Measurements from ENCODE around the gene PDE4D.
"Not testable (repeated sequence)": the region's sequence is repeated elsewhere in the genome, so short reads cannot be mapped to it uniquely, and the experiment has no call there.

Gene PDE4D

GRCh38 chr5:59575648-59576445 lies 317.7 kb downstream of the PDE4D start:
- DNase-seq = no peak

GRCh38 chr5:59573509-59573908 lies 320.0 kb downstream of the PDE4D start:
- not testable (repeated sequence) for DNase-seq

- no peak for DNase-seq
Observed at GRCh38 chr5:59571067-59571466, 322.5 kb downstream of the PDE4D start.

GRCh38 chr5:59569608-59570334 lies 323.8 kb downstream of the PDE4D start:
- no peak for DNase-seq

- DNase-seq = no peak
Observed at GRCh38 chr5:59569158-59569557, 324.4 kb downstream of the PDE4D start.

- no peak for DNase-seq
Observed at GRCh38 chr5:59568161-59568560, 325.4 kb downstream of the PDE4D start.

GRCh38 chr5:59565551-59565950 lies 328.0 kb downstream of the PDE4D start:
- DNase-seq = no peak

- no peak for DNase-seq
Observed at GRCh38 chr5:59564895-59565294, 328.6 kb downstream of the PDE4D start.

- no peak for DNase-seq
Observed at GRCh38 chr5:59562756-59563389, 330.7 kb downstream of the PDE4D start.

- no peak for DNase-seq
Observed at GRCh38 chr5:59560553-59560952, 333.0 kb downstream of the PDE4D start.

GRCh38 chr5:59559847-59560246 lies 333.7 kb downstream of the PDE4D start:
- no peak for DNase-seq

GRCh38 chr5:59559323-59559722 lies 334.2 kb downstream of the PDE4D start:
- DNase-seq = no peak

GRCh38 chr5:59558501-59558900 lies 335.0 kb downstream of the PDE4D start:
- DNase-seq = no peak

GRCh38 chr5:59557572-59557971 lies 336.0 kb downstream of the PDE4D start:
- no peak for DNase-seq

GRCh38 chr5:59555596-59555995 lies 337.9 kb downstream of the PDE4D start:
- no peak for DNase-seq

GRCh38 chr5:59554501-59554900 lies 339.0 kb downstream of the PDE4D start:
- DNase-seq = no peak

- DNase-seq = no peak
Observed at GRCh38 chr5:59553992-59554391, 339.5 kb downstream of the PDE4D start.

- DNase-seq = no peak
Observed at GRCh38 chr5:59548807-59549357, 344.6 kb downstream of the PDE4D start.

- DNase-seq = no peak
Observed at GRCh38 chr5:59547731-59548130, 345.8 kb downstream of the PDE4D start.

GRCh38 chr5:59544573-59544972 lies 349.0 kb downstream of the PDE4D start:
- no peak for DNase-seq

- DNase-seq = no peak
Observed at GRCh38 chr5:59543821-59544442, 349.6 kb downstream of the PDE4D start.

- no peak for DNase-seq
Observed at GRCh38 chr5:59542851-59543820, 350.4 kb downstream of the PDE4D start.
